ENCODE data around the gene INO80D.
"Not testable (repeated sequence)": the region's sequence is repeated elsewhere in the genome, so short reads cannot be mapped to it uniquely, and the experiment has no call there.

INO80D gene, protein sequence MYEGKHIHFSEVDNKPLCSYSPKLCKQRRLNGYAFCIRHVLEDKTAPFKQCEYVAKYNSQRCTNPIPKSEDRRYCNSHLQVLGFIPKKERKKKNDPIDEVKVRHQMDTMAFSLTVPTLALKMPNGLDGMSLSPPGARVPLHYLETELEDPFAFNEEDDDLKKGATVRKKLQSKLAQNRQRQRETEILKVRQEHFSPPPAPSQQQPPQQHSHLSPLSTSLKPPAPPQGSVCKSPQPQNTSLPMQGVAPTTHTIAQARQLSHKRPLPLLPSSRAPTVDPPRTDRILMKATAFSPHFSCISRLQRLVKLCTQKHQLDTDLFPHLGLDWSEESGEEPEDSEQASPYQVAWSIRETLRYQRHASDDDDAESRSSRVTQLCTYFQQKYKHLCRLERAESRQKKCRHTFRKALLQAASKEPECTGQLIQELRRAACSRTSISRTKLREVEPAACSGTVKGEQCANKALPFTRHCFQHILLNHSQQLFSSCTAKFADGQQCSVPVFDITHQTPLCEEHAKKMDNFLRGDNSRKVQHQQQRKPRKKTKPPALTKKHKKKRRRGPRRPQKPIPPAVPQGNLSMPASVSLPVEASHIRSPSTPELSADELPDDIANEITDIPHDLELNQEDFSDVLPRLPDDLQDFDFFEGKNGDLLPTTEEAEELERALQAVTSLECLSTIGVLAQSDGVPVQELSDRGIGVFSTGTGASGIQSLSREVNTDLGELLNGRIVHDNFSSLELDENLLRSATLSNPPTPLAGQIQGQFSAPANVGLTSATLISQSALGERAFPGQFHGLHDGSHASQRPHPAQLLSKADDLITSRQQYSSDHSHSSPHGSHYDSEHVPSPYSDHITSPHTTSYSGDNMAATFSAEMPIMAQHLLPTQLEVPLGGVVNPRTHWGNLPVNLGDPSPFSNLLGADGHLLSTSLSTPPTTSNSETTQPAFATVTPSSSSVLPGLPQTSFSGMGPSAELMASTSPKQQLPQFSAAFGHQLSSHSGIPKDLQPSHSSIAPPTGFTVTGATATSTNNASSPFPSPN

DNA sequence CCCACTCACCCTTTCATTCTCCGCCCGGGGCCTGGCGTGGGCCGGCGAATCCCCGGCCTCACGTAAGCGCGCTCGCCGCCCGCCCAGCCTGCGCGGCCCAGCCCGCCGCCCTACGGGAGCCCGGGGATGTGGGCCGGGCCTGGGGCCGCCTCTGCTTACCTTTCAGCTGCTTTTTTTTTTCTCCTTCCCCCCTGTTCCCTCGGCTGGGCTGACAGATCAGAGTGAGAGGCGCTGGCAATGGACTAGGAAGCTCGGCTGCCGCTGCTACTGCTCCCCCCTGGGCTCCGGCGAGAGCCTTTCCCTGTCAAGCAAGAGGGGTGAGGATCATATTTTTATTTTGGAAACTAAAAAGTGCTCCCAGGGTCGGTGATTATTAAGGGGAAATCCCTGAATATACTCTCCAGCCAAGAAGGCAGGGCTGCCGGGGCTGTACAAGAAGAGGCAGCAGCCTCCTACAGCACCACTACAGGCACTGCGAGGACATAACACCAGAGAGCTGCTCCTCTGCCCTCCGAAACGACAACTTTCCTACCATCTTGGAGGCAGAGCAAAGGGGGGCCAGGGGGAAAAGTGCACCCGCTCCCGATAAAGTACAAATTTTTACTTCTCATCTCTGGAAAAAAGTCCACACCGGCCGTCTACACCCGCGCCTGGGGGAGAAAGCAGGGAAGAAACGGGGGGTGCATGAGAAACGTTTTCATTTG is at the start of gene INO80D:
Gene INO80D (minus strand): TSS at position 433 of the 704 bp plus-strand sequence. CDS start 23,158 bp downstream, outside the sequence.
- DNase-seq (ENCODE audit: low spot score): peak; percentile 90

- DNase-seq (ENCODE audit: low spot score): no peak
Observed at GRCh38 chr2:206127656-206128055, 41.7 kb upstream of the INO80D start.

DNA sequence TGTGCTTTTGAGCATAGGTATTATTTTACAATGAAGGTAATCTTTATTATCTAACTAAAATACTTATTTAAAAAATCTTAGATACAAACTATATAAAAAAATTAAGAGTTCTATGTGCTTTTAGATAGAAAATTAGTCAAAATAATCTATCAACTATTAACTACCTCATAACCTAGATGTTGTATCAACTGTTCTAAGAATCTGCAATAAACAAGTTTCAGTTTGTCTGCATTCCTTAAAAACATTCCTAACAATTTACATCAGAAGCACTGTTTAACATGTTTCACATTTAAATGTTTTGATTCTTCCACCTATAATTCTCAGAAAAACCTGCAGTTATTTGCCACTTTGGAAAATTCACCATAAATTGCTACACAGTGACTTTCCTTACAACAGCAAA is 39.9 kb upstream of the INO80D start:
- DNase-seq (ENCODE audit: low spot score): no peak

GRCh38 chr2:206122569-206122968 is 36.6 kb upstream of the INO80D start:
- not testable (repeated sequence) for DNase-seq (ENCODE audit: low spot score)

GRCh38 chr2:206116278-206116677 is 30.3 kb upstream of the INO80D start:
- no peak for DNase-seq (ENCODE audit: low spot score)

DNA sequence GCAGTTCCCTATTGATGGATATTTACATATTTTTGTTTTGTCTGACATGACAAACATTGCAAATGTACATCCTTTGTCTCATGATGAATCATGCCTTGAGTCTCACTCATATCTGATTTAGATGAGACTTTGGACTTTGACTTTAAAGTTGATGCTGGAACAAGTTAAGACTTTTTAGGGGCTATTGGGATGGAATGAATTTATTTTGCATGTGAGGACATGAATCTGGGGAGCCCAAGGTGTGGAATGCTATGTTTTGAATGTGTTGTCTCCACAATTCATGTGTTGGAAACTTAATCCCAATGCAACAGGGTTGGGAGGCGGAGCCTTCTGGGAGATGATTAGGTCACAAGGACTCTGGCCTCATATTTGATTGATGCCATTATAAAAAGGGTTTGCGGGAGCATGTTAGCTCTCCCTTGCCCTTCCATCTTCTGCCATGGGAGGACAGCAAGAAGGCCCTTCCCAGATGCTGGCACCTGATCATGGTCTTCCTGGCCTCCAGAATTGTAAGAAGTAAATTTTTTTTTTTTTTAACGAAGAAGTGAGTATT is 29.1 kb upstream of the INO80D start:
- no peak for DNase-seq (ENCODE audit: low spot score)

DNA sequence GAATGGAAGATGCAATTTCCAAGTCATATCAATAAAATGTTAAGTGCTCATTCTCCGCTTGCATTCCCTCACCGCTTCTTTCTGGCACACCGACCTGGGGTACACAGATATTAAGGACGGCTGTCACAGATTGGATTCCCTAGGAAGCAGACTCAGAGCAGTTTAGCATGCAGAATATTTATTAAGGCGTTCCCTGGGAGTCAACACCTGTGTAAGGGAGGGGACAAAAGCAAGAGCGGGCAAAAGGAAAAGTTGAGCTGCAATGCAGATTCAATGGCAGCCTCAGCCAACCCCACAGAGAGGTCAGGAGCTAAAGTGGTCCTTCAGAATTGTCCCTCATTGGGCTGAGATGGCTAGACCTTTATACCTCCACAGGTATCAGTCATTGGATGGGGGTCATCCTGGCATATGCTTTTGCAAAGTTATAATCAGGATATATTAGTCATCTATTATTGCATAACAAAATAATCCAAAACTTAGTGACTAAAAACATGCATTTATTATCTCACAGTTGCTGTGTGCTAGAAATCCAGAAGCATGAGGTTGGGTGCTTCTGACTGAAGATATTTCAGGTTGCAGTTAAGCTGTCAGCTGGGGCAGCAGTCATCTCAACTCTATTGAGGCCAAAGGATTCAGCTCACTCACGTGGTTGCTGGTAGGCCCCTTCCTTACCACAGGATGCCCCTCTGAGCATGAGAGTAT is 27.0 kb upstream of the INO80D start:
- DNase-seq (ENCODE audit: low spot score): no peak

- no peak for DNase-seq (ENCODE audit: low spot score)
Observed at GRCh38 chr2:206112108-206112507, 26.1 kb upstream of the INO80D start.

GRCh38 chr2:206108713-206109112 is 22.7 kb upstream of the INO80D start:
- no peak for DNase-seq (ENCODE audit: low spot score)

DNA sequence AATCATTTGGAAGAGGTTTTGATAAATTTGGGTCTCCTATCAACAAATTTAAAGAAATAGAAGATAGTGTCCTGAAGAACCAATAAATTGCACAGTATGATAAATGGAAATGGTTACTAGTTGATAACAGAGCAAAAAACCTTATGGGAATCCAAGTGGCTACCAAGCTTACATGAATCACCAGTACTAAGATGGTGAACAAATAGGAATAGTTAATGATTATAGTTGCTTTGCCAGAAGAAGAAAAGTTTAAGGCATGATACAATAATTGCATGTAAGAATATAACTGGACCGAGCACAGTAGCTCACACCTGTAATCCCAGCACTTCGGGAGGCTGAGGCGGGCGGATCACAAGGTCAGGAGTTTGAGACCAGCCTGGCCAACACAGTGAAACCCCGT is 19.6 kb upstream of the INO80D start:
- no peak for DNase-seq (ENCODE audit: low spot score)

DNA sequence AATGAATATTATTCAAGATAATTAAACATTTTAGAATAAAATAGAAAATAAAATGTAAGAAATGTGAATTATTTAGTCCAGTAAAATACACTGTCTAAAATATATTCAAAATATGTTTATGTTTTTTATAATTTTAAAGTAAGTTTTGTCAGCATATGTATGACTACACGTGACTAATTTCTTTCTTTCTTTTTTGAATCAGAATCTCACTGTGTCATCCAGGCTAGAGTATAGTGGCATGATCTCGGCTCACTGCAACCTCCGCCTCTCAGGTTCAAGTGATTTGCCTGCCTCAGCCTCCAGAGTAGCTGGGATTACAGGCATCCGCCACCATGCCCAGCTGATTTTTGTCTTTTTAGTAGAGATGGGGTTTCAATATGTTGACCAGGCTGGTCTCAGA is 19.1 kb upstream of the INO80D start:
- DNase-seq (ENCODE audit: low spot score): no peak

GRCh38 chr2:206098872-206099271 is 12.9 kb upstream of the INO80D start:
- DNase-seq (ENCODE audit: low spot score): not testable (repeated sequence)

DNA sequence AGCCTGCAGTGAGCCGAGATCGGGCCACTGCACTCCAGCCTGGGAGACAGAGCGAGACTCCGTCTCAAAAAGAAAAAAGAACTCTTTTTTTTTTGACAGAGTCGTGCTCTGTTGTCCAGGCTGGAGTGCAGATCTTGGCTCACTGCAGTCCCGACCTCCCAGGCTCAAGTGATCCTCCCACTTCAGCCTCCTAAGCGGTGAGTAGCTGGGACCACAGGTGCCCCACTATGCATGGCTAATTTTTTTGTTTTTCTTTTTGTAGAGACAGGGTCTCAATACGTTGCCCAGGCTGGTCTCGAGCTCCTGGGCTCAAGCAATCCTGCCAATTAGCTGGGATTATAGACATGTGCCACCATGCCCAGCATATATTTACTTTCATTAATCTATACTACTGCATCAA is 12.5 kb upstream of the INO80D start:
- no peak for DNase-seq (ENCODE audit: low spot score)

DNA sequence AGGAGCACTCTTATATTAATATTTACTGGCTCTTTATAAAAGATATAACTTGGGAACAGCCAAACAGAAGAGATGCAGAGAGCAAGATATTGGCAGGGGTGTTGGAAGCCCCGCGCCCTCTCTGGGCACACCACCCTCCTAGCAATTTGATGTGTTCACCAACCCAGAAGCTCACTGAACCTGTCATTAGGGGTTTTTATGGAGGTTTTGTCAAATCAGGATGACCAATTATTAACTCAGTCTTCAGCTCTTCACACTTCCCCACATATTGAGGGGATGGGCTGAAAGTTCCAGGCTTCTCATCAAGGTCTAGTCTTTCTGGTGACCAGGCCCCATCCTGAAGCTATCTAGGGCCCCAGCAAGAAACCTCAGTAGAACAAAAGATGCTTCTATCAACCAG is 10.9 kb upstream of the INO80D start:
- DNase-seq (ENCODE audit: low spot score): no peak

DNA sequence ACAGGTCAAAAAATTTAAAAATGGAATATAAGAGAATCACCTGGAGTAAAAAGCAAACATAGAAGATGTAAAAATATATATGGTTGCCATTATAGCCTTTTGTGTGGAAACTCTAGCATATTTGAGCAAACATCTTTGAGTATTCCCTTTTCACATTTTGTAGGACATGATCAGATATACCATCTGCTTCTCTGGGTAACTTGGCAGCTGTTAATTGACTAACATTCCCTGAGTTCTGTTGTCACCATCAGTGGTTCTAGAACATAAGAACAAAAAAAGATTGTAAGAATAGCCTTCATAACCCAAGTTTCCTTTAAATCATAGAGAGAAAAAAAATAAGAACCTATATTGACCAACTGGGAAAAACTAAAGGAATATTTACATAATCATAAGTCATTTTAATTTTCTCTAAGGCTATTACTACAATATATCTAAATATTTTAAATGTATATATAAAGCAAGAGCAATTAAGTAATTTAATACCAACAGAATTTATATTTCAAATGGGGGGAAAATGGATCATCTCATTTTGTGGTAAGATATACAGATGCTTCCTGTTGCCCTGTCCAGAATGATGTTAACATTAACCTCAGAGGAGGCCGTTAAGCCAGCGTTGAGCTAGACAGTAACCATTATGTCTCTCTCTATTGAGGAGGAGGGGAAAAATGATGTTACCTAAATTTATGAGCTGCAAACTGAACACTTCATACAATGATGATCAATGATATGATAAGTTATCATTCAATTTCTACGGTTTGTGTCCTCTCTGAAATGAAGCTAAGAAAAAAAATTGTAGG is 9.8 kb upstream of the INO80D start:
- peak; percentile 27 for DNase-seq (ENCODE audit: low spot score)

DNA sequence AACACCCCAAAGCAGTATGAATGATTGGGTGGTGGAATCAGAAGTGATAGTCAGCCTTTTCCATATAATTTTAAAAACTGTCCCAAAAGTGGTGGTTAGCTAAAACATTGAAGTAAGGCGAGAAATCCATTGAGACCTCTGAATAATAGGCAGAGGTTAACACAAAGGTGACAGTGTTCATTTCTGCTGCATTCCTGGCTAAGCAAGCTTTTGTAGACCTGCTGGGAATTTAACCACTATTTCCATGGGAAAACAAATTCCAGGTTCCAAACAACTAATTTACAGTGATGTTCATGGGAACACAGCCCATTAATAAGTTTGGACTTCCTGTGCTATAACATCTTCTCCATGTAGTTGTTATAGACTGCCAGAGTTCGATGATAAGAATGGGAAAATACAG is 6.3 kb upstream of the INO80D start:
- no peak for DNase-seq (ENCODE audit: low spot score)

DNA sequence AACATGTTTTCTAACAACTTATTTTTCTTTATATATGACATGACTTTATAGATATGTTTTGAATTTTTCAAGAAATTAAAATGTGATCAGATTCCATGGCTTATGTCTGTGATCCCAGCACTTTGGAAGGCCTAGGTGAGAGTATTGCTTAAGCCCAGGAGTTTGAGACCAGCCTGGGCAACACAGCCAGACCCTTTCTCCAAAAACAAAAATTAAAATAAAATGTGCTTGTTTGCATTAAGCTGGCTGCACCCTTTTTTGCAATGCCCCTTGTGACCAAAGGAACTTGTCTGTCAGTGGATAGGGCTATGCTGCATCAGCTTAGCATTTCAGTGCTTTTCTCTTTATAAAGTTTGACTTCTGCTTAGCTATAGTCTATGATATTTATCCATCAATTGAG is 2.3 kb upstream of the INO80D start:
- no peak for DNase-seq (ENCODE audit: low spot score)

- no peak for DNase-seq (ENCODE audit: low spot score)
Observed at GRCh38 chr2:206086716-206087350, 859 bp upstream of the INO80D start.

DNA sequence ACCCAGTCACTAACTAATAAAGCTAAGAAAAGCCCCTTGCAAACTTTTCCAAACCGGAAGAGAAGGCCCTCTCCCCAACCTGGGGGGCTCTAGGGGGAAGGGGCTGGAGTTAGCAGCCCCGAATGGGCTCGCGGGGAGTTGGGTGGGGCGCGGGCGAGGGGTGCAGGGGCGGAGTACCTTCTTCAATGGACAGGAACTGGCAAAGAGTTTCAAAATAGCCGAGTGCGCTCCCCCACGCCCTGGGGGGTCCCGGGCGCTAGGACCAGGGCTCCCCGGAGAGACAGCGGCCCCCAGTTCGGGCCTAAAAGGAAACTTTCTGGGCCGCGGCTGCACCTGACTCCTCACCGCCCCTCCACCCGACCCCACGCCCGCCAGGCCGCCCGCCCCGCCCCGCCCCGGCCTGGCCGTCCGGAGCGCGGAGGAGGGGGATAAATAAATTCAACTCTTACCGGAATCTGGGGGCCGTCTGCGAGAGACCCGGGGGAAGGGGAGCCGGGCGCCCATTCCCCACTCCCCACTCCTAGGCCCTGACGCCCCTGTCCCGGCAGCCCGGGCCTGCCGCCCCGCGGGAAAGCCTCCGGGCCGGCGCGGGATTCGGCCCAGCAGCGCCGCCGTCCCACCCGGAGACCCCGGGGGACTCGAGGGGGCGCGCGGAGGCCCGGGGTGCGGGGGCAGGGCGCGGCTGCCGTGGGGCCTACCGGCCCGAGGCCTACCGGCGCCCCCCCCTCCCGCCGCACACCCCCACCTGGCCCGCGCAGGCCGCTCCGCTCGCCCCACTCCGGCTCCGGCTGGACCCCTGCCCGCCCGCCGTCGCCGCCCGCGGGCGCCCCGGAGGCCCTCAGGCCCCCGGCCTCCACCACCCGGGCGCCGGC is 868 bp downstream of the INO80D start:
- DNase-seq (ENCODE audit: low spot score): no peak

All from Ammon's horn (tissue), 1 donor.